ENCODE measurements around the gene LYPD6B. TPM values are rescaled to one million over a fixed set of nuclear protein-coding genes. Genes with fewer than 3 reads are reported as not detected.
A peak's percentile ranks its signal among the peaks of the same experiment; 100 is the strongest.

Gene LYPD6B
- total RNA-seq, 1 donor, result 0.18 TPM

- TF ChIP-seq CTCF (IDR thresholded peaks at IDR 0.05; ENCODE audit: insufficient read depth, low read length), result no peak
- DNase-seq (ENCODE audit: low read depth), result no peak
- H3K4me3 ChIP-seq (ENCODE audit: low read depth, low read length), result no peak overlapping the region
These were observed 149.8 kb downstream of the LYPD6B start for GRCh38 chr2:149188291-149188690.

- H3K4me3 ChIP-seq (ENCODE audit: low read depth, low read length), result no peak overlapping the region
- no peak for DNase-seq (ENCODE audit: low read depth)
- TF ChIP-seq CTCF (IDR thresholded peaks at IDR 0.05; ENCODE audit: insufficient read depth, low read length), result no peak
These were observed 151.3 kb downstream of the LYPD6B start for GRCh38 chr2:149189769-149190168.

GRCh38 chr2:149191915-149192314 lies 153.4 kb downstream of the LYPD6B start:
- no peak overlapping the region for H3K4me3 ChIP-seq (ENCODE audit: low read depth, low read length)
- no peak for TF ChIP-seq CTCF (IDR thresholded peaks at IDR 0.05; ENCODE audit: insufficient read depth, low read length)
- DNase-seq (ENCODE audit: low read depth), result no peak

- H3K4me3 ChIP-seq (ENCODE audit: low read depth, low read length), result no peak overlapping the region
- TF ChIP-seq CTCF (IDR thresholded peaks at IDR 0.05; ENCODE audit: insufficient read depth, low read length), result no peak
- DNase-seq (ENCODE audit: low read depth), result no peak
These were observed 153.9 kb downstream of the LYPD6B start for GRCh38 chr2:149192427-149192826.

GRCh38 chr2:149200109-149200520 lies 161.6 kb downstream of the LYPD6B start:
- no peak for TF ChIP-seq CTCF (IDR thresholded peaks at IDR 0.05; ENCODE audit: insufficient read depth, low read length)
- peak; percentile 33 for DNase-seq (ENCODE audit: low read depth)
- H3K4me3 ChIP-seq (ENCODE audit: low read depth, low read length), result no peak overlapping the region

- TF ChIP-seq CTCF (IDR thresholded peaks at IDR 0.05; ENCODE audit: insufficient read depth, low read length), result no peak
- no peak overlapping the region for H3K4me3 ChIP-seq (ENCODE audit: low read depth, low read length)
- no peak for DNase-seq (ENCODE audit: low read depth)
These were observed 166.2 kb downstream of the LYPD6B start for GRCh38 chr2:149204686-149205085.

- no peak for TF ChIP-seq CTCF (IDR thresholded peaks at IDR 0.05; ENCODE audit: insufficient read depth, low read length)
- no peak overlapping the region for H3K4me3 ChIP-seq (ENCODE audit: low read depth, low read length)
- no peak for DNase-seq (ENCODE audit: low read depth)
These were observed 166.6 kb downstream of the LYPD6B start for GRCh38 chr2:149205143-149205542.
